Peyer's patch (tissue), 4 donors: ENCODE data around the gene B4GALT7.

Experiments used
- CTCF ChIP-seq, 6 experiments: fragments of 450-650 bp in 4 of 6; fragments of 200-600 bp in 2 of 6; sonication (generic) in 1 of 6; IDR thresholded peaks; one replicate each; pipeline ENCODE4 v1.5.1; 2017 to 2019; ENCODE audit warnings: antibody characterized with exemption in 6 of 6, mild to moderate bottlenecking in 3 of 6, moderate library complexity in 1 of 6
- POLR2A ChIP-seq, 2 donors: fragments of 450-650 bp; IDR thresholded peaks; one replicate each; pipeline ENCODE4 v1.5.1; 2017; ENCODE audit warnings: antibody characterized with exemption in 2 of 2, mild to moderate bottlenecking in 2 of 2, moderate library complexity in 2 of 2

- TF ChIP-seq CTCF (IDR thresholded peaks at IDR 0.05) (no peak), POLR2A (IDR thresholded peaks at IDR 0.05) (no peak)
Measured at GRCh38 chr5:177557796-177558195, 42.1 kb upstream of the B4GALT7 start.
